ENCODE measurements around the gene MIR17HG.

The MIR17HG gene

DNA sequence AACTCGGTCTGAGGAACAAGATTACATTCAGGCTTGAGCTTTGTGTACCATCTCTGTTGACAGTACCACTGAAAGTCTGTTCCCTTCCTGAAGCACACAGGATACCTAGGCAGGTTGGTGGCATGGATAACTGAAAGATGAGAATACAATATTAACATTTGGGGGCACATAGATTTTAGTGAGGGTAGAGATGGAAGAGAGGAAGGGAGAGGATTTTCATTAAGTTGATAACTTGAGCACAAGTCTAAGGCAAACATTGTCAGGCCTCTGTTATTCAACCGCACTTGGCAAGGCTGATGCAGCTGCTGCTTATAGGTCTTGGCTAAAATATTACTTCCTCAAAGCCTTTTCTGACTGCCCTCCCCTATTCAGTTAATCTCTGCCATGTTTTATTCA lies 10.9 kb downstream of the MIR17HG start:
- Histone ChIP-seq H3K36me3 (ENCODE audit: control insufficient read depth, insufficient read depth, low read length) (peaks cover 14% of the 10 kb centered on the region), H3K4me1 (ENCODE audit: control insufficient read depth, insufficient read depth, low read length) (no peaks in the 10 kb centered on the region), H3K9me3 (ENCODE audit: control insufficient read depth, insufficient read depth, low read length) (no peaks in the 10 kb centered on the region), H3K4me3 (ENCODE audit: low read depth, low read length) (no peak overlapping the region), H3K27me3 (ENCODE audit: control insufficient read depth, insufficient read depth, low read length) (no peaks in the 10 kb centered on the region), H3K9ac (ENCODE audit: low read depth, low read length) (no peak overlapping the region)

DNA sequence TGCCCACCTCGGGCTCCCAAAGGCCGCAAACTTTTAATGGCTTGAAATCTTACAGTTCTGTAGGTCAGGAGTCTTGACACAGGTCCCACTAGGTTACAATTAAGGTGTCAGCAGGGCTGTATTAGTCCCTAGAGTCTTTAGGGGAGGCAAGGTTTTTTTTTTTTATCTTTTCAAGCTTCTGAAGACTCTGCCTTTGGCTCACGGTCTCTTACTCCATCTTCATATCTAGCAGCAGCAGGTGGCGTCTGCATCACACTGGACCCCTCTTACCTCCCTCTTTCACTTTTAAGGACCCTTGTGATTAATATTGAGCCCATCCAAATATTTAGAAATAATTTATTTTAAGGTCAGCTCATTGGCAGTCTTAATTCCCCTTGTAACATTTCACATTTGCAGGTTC lies 11.6 kb downstream of the MIR17HG start:
- Histone ChIP-seq H3K4me1 (ENCODE audit: control insufficient read depth, insufficient read depth, low read length) (no peaks in the 10 kb centered on the region), H3K36me3 (ENCODE audit: control insufficient read depth, insufficient read depth, low read length) (peaks cover 7% of the 10 kb centered on the region), H3K9ac (ENCODE audit: low read depth, low read length) (no peak overlapping the region), H3K9me3 (ENCODE audit: control insufficient read depth, insufficient read depth, low read length) (no peaks in the 10 kb centered on the region), H3K27me3 (ENCODE audit: control insufficient read depth, insufficient read depth, low read length) (no peaks in the 10 kb centered on the region), H3K4me3 (ENCODE audit: low read depth, low read length) (no peak overlapping the region)

DNA sequence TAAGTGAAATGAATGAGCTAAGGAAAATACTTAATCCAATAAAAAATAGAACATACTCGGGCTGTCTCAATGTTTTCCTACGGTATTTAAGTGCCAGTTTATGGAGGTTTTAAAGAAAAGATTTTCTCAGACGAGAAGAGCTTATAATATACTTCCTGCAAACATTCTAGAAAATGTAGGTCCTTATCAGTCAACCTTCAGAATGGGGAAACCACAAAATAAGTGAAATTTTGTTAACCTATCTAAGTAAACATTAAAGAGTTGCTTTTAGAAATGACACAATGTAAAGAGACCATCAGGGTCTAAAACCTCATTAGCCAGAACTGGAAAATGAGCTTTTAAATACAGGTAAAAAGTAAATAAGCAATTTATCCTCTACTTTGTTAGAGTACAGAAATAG lies 12.1 kb downstream of the MIR17HG start:
- H3K36me3 ChIP-seq (ENCODE audit: control insufficient read depth, insufficient read depth, low read length): peaks cover 5% of the 10 kb centered on the region
- H3K9ac ChIP-seq (ENCODE audit: low read depth, low read length): no peak overlapping the region
- no peaks in the 10 kb centered on the region for H3K4me1 ChIP-seq (ENCODE audit: control insufficient read depth, insufficient read depth, low read length)
- no peaks in the 10 kb centered on the region for H3K27me3 ChIP-seq (ENCODE audit: control insufficient read depth, insufficient read depth, low read length)
- H3K9me3 ChIP-seq (ENCODE audit: control insufficient read depth, insufficient read depth, low read length): no peaks in the 10 kb centered on the region
- no peak overlapping the region for H3K4me3 ChIP-seq (ENCODE audit: low read depth, low read length)

DNA sequence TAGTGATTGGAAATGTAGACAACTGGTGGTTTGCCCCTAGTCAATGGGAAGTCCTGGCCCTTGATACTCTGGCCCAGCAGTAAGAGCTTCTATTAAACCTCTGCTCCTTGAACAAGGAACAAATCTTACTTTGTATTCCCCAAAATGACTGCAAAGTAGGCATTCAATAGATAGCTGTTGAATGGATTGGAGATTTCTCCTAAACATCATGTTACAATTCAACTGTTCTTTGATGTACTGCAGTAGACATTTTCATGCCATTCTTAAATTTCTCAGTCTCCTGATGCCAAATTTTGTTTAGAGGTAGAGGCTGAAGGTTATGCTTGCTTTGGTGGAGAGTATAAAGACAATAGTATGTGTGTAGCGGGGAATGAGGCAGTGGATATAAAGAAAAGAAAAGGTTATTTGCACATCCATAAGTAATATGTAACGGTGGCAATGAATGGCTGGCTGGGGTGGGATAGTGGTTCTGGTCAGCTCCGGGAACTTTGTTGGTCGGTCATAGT lies 12.8 kb downstream of the MIR17HG start:
- H3K4me1 ChIP-seq (ENCODE audit: control insufficient read depth, insufficient read depth, low read length): no peaks in the 10 kb centered on the region
- no peaks in the 10 kb centered on the region for H3K27me3 ChIP-seq (ENCODE audit: control insufficient read depth, insufficient read depth, low read length)
- H3K9me3 ChIP-seq (ENCODE audit: control insufficient read depth, insufficient read depth, low read length): no peaks in the 10 kb centered on the region
- no peak overlapping the region for H3K4me3 ChIP-seq (ENCODE audit: low read depth, low read length)
- H3K36me3 ChIP-seq (ENCODE audit: control insufficient read depth, insufficient read depth, low read length): no peaks in the 10 kb centered on the region
- H3K9ac ChIP-seq (ENCODE audit: low read depth, low read length): no peak overlapping the region

DNA sequence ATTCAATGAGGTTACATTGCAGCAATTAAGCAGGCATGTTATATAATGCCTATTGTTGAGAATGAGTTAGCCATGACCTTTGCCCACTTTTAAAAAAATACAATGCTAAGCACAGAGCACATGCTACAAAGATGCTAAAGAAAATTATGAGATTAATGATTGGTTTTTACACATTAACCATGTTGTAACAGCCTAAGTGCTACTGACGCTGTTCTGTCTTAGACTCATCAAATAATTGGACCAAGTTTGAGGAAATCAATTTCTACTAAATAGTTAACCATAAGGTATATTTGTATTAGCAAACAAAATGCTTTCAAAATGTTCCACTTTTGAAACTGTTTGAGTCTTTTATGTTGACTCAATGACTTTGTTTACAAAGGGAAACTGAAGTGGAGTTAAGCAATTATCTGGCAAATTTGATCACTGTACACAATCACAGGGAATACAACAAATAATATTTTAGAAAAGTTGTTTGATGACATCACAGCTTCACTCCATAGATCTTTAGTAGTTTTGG lies 14.3 kb downstream of the MIR17HG start:
- H3K9ac ChIP-seq (ENCODE audit: low read depth, low read length): no peak overlapping the region
- H3K9me3 ChIP-seq (ENCODE audit: control insufficient read depth, insufficient read depth, low read length): no peaks in the 10 kb centered on the region
- no peaks in the 10 kb centered on the region for H3K27me3 ChIP-seq (ENCODE audit: control insufficient read depth, insufficient read depth, low read length)
- no peaks in the 10 kb centered on the region for H3K36me3 ChIP-seq (ENCODE audit: control insufficient read depth, insufficient read depth, low read length)
- H3K4me1 ChIP-seq (ENCODE audit: control insufficient read depth, insufficient read depth, low read length): no peaks in the 10 kb centered on the region
- H3K4me3 ChIP-seq (ENCODE audit: low read depth, low read length): no peak overlapping the region

DNA sequence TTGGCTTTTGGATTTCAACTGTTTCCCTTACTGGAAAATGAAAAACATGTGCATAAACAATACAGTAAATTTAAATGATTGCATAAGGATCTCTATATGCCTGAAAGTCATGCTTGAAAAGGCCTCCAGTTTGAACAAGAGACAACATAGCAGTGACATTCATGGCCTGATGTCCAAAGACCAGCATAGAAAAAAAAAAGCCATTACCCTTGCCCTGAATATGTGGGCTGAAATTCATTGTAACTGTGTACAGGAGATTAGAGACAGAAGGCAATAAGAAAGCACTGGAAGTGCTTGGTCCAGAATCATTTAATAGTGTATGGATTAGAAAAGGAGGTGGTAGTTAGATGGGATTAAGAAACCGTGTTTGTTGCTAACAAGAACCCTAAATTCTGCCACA lies 15.4 kb downstream of the MIR17HG start:
- Histone ChIP-seq H3K27me3 (ENCODE audit: control insufficient read depth, insufficient read depth, low read length) (no peaks in the 10 kb centered on the region), H3K36me3 (ENCODE audit: control insufficient read depth, insufficient read depth, low read length) (no peaks in the 10 kb centered on the region), H3K4me3 (ENCODE audit: low read depth, low read length) (no peak overlapping the region), H3K4me1 (ENCODE audit: control insufficient read depth, insufficient read depth, low read length) (no peaks in the 10 kb centered on the region), H3K9ac (ENCODE audit: low read depth, low read length) (no peak overlapping the region), H3K9me3 (ENCODE audit: control insufficient read depth, insufficient read depth, low read length) (no peaks in the 10 kb centered on the region)

DNA sequence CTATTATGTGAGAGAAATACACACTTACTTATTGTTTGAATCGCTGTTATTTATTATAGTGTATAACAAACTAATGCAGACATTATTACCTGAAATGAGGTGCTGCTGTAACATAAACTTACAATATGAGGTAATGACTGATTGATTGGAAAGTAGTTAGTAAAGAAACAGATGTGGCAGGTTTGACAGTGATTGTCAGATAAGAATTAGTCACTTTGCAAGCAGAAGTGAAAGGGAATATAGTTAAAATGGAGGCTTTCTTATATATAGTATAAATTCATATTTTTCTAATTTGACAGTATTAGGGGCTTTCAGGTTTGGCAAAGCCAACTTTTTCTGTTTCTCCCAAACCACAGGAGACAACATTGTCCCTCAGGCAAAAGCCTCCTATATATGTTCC lies 20.6 kb downstream of the MIR17HG start:
- Histone ChIP-seq H3K27me3 (ENCODE audit: control insufficient read depth, insufficient read depth, low read length) (no peaks in the 10 kb centered on the region), H3K4me3 (ENCODE audit: low read depth, low read length) (no peak overlapping the region), H3K9me3 (ENCODE audit: control insufficient read depth, insufficient read depth, low read length) (no peaks in the 10 kb centered on the region), H3K9ac (ENCODE audit: low read depth, low read length) (no peak overlapping the region), H3K36me3 (ENCODE audit: control insufficient read depth, insufficient read depth, low read length) (no peaks in the 10 kb centered on the region), H3K4me1 (ENCODE audit: control insufficient read depth, insufficient read depth, low read length) (no peaks in the 10 kb centered on the region)

DNA sequence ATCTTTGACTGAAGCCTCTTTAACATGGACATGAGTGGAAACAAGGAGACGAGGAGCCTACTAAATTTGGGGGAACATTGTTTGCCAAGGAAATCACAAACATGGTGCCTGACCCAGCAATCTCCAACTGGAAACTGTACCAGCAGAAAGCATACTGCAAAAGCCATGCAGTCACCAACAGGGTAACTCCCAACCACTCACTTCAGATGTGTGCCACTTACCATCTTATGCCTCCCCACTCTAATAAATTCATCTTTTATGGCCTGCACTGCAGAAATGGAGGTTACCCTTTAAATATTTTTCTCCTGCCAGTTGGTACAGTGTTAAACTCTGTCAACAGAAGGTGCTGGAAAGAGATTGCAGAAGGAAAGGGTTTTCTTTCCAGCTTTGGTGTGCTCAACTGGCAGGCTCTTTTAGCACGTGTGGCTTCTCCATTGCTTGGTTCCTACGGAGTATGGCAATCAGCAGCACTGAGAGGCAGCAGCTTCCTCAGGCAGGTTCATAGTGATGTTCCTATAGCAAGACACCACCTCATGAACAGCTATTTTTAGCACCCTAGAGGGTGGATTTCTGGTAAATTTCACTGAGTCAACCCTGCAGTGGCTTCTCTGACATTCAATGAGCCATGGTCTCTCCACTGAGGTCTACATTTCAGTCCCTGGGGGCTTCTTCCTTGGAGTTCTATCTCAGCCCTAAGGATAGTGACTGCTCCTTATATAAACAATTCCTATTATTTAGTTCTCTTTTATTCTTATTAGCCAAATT lies 21.4 kb downstream of the MIR17HG start:
- Histone ChIP-seq H3K9me3 (ENCODE audit: control insufficient read depth, insufficient read depth, low read length) (no peaks in the 10 kb centered on the region), H3K9ac (ENCODE audit: low read depth, low read length) (no peak overlapping the region), H3K27me3 (ENCODE audit: control insufficient read depth, insufficient read depth, low read length) (no peaks in the 10 kb centered on the region), H3K4me3 (ENCODE audit: low read depth, low read length) (no peak overlapping the region), H3K4me1 (ENCODE audit: control insufficient read depth, insufficient read depth, low read length) (no peaks in the 10 kb centered on the region), H3K36me3 (ENCODE audit: control insufficient read depth, insufficient read depth, low read length) (no peaks in the 10 kb centered on the region)

DNA sequence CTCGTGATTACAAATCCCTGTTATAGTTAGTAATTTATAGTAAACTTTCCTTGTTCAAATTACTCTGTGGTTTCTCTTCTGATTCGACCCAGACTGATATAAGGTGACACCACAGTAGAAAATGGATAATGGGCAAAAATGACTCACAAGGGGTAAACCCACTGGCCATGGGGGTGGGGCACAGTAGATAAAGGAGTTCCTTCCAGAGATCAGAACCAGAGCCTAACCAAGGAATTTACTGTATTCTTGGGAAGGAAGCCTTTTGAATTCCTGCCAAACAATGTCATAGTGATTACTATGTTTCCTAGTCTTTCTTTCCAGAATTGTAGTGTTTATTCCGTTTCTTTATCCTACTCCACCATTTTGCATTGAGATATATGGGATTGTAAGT lies 21.9 kb downstream of the MIR17HG start:
- Histone ChIP-seq H3K27me3 (ENCODE audit: control insufficient read depth, insufficient read depth, low read length) (no peaks in the 10 kb centered on the region), H3K4me1 (ENCODE audit: control insufficient read depth, insufficient read depth, low read length) (no peaks in the 10 kb centered on the region), H3K4me3 (ENCODE audit: low read depth, low read length) (no peak overlapping the region), H3K36me3 (ENCODE audit: control insufficient read depth, insufficient read depth, low read length) (no peaks in the 10 kb centered on the region), H3K9ac (ENCODE audit: low read depth, low read length) (no peak overlapping the region), H3K9me3 (ENCODE audit: control insufficient read depth, insufficient read depth, low read length) (no peaks in the 10 kb centered on the region)

DNA sequence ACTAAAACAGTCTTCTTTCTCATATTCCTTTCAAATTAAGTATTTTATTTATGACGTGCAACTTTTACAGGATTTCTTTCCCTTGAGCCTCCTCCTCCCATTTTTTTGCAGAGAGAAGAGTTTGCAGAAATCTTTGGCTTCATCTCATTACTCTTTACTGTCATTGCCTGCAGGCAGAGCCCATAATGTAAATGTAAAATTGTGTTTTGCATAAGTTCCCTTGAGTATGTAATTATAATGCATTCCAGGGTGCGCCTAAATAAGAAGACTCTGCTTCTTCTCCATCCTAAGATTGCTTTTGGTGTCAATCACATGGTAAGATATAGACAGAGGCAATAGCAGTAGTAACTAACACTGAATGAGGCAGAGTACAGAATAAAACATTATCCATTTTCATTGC lies 23.0 kb downstream of the MIR17HG start:
- Histone ChIP-seq H3K9ac (ENCODE audit: low read depth, low read length) (no peak overlapping the region), H3K36me3 (ENCODE audit: control insufficient read depth, insufficient read depth, low read length) (no peaks in the 10 kb centered on the region), H3K4me3 (ENCODE audit: low read depth, low read length) (no peak overlapping the region), H3K9me3 (ENCODE audit: control insufficient read depth, insufficient read depth, low read length) (no peaks in the 10 kb centered on the region), H3K4me1 (ENCODE audit: control insufficient read depth, insufficient read depth, low read length) (no peaks in the 10 kb centered on the region), H3K27me3 (ENCODE audit: control insufficient read depth, insufficient read depth, low read length) (no peaks in the 10 kb centered on the region)

DNA sequence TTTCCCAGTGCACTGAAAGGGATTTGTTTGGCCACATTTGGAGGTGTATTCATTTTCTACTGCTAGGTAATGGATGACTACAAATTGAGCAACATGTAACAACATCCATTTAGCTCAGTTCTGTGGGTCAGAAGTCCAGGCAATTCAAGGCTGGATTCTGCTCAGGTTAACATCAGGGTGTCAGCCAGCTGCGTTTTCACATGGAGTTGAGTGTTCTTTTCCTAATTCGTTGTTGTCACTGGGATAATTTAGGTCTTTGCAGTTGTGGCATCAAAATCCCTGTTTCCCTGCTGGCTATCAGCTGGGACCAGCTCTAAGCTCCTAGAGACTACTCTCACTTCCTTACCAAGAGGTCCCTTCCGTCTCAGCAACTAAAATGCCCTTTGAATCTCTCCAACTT lies 25.4 kb downstream of the MIR17HG start:
- Histone ChIP-seq H3K27me3 (ENCODE audit: control insufficient read depth, insufficient read depth, low read length) (no peaks in the 10 kb centered on the region), H3K9me3 (ENCODE audit: control insufficient read depth, insufficient read depth, low read length) (no peaks in the 10 kb centered on the region), H3K36me3 (ENCODE audit: control insufficient read depth, insufficient read depth, low read length) (no peaks in the 10 kb centered on the region), H3K4me1 (ENCODE audit: control insufficient read depth, insufficient read depth, low read length) (no peaks in the 10 kb centered on the region), H3K4me3 (ENCODE audit: low read depth, low read length) (no peak overlapping the region), H3K9ac (ENCODE audit: low read depth, low read length) (no peak overlapping the region)

DNA sequence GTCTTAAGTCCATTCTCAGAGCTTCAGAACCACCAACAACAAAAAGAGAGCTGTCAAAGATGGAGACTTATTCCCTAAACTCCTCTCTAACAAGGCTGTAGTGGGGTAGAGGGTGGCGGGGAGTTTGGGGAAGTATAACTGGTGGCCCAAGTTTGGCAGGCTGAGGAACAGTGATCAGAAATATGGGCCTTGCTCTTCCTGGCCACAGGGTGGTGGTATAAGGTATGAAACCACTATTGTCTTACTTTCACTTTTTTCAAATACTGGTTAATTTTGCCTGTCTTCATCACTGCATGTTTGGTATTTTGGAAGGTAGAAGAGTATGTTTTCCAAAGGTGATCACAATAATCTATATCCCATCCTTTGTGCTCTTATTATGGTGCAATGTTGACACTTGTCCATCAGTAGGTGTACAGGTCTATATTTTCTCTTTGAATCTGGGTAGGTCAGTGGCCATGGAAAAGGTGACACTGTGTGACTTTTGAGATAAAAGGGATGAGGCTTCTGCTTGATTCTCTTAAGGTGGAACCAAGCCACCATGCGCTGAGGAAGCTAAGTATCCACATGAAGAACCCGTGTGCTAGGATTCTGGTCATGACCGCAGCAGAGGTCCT lies 27.7 kb downstream of the MIR17HG start:
- no peak overlapping the region for H3K4me3 ChIP-seq (ENCODE audit: low read depth, low read length)
- H3K9me3 ChIP-seq (ENCODE audit: control insufficient read depth, insufficient read depth, low read length): no peaks in the 10 kb centered on the region
- H3K9ac ChIP-seq (ENCODE audit: low read depth, low read length): no peak overlapping the region
- no peaks in the 10 kb centered on the region for H3K27me3 ChIP-seq (ENCODE audit: control insufficient read depth, insufficient read depth, low read length)
- no peaks in the 10 kb centered on the region for H3K4me1 ChIP-seq (ENCODE audit: control insufficient read depth, insufficient read depth, low read length)
- no peaks in the 10 kb centered on the region for H3K36me3 ChIP-seq (ENCODE audit: control insufficient read depth, insufficient read depth, low read length)

Data from iPS-15b (cell line).